Fibroblast of lung (primary cell): ENCODE data around the gene MSL3B.

Source experiments
- EZH2 ChIP-seq: IDR thresholded peaks from 2 replicates; pipeline ENCODE4 v1.5.1; 2012; ENCODE audit warnings: low read length, control low read depth, mild to moderate bottlenecking; ENCODE audit errors: missing control alignments
- TF ChIP-seq, protein P1 (sequence below), 2 donors: IDR thresholded peaks in 1 of 2; conservative IDR thresholded peaks in 1 of 2; 1 replicate in 1 of 2; 2 replicates in 1 of 2; pipeline ENCODE4 v1.5.1; 2011 to 2012; ENCODE audit warnings: low read length in 2 of 2, control low read depth in 1 of 2, inconsistent platforms in 1 of 2, low read depth in 1 of 2, mild to moderate bottlenecking in 1 of 2

DNA sequence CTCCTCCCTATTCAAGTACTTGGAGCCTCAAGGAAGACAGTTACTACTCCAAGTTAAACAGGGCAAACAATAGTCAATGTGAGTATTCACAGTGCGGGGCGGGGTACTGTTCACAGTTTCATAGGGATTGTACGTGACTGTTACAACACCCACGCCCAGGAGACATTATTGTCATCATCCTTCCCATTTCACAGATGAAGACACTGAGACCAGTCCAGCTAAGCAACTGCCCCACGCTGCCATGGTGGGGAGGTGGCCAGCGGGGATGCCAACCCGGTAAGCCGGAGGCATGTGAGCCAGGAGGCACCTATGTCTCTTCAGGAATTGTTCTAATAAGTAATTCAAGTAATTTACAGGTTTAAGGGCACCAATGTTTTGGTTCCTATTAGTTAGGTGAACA is 14.8 kb downstream of the MSL3B start:
- TF ChIP-seq, protein P1, sequence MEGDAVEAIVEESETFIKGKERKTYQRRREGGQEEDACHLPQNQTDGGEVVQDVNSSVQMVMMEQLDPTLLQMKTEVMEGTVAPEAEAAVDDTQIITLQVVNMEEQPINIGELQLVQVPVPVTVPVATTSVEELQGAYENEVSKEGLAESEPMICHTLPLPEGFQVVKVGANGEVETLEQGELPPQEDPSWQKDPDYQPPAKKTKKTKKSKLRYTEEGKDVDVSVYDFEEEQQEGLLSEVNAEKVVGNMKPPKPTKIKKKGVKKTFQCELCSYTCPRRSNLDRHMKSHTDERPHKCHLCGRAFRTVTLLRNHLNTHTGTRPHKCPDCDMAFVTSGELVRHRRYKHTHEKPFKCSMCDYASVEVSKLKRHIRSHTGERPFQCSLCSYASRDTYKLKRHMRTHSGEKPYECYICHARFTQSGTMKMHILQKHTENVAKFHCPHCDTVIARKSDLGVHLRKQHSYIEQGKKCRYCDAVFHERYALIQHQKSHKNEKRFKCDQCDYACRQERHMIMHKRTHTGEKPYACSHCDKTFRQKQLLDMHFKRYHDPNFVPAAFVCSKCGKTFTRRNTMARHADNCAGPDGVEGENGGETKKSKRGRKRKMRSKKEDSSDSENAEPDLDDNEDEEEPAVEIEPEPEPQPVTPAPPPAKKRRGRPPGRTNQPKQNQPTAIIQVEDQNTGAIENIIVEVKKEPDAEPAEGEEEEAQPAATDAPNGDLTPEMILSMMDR (conservative IDR thresholded peaks at IDR 0.05 in 1 of 2, IDR thresholded peaks at IDR 0.05 in 1 of 2; ENCODE audit: low read depth in 1 of 2, low read length in 2 of 2), result no peak
- TF ChIP-seq EZH2, result no peak
